HCT116 (cell line): ENCODE measurements around the gene SIN3B. TPM values are rescaled to one million over a fixed set of nuclear protein-coding genes. Genes with fewer than 3 reads are reported as not detected.

Experiments used
- ATAC-seq: fragments of 200-7000 bp; cut with Tn5 transposase; 2 replicates; pipeline ENCODE4 v1.9.1; 2020; ENCODE audit warnings: mild to moderate bottlenecking, moderate library complexity
- BruUV-seq: library from RNA; stranded (reverse); fragments of 400-500 nt; replicated peaks from 2 replicates; lab custom pipeline; 2021; lab: Mats Ljungman, UMichigan
- CTCF ChIA-PET: fragments of 300-600 bp; sonication (Branson Sonifier 250); formaldehyde crosslinking; loops from one replicate; lab custom pipeline; 2021; ENCODE audit warnings: antibody characterized with exemption; lab: Charles Lee
- POLR2A ChIA-PET: fragments of 300-600, 350-600 bp; sonication (Branson Sonifier 250); formaldehyde crosslinking; loops from one replicate; lab custom pipeline; 2021; ENCODE audit warnings: antibody characterized with exemption; lab: Charles Lee
- RAD21 ChIA-PET, 2 experiments: fragments of 300-600 bp; sonication (Branson Sonifier 250); formaldehyde crosslinking; loops; one replicate each; lab custom pipeline; 2023; ENCODE audit warnings: low total read pairs in 2 of 2; ENCODE audit not compliant: uncharacterized antibody in 2 of 2, unreplicated experiment in 2 of 2, low non-redundant PET in 1 of 2; lab: Charles Lee
- DNase-seq: peaks from one replicate; pipeline ENCODE4 v3.0.0-alpha.2; 2010; ENCODE audit warnings: low read depth, low spot score
- H2AFZ ChIP-seq: fragments of 200-600 bp; shearing (Covaris generic), sonication (generic); 2 replicates; pipeline ENCODE4 v1.6.1; 2017; ENCODE audit warnings: low read depth, mixed run types, mixed read lengths, antibody characterized with exemption, low read length; ENCODE audit not compliant: poor library complexity, severe bottlenecking
- H3K27ac ChIP-seq: 2 replicates; pipeline ENCODE4 v1.5.1; 2012; ENCODE audit warnings: low read depth, low read length
- H3K27me3 ChIP-seq: fragments of 200-600 bp; sonication (generic); 2 replicates; pipeline ENCODE4 v1.6.1; 2016; ENCODE audit warnings: mixed run types, low read length, mixed read lengths; ENCODE audit not compliant: insufficient read depth
- H3K36me3 ChIP-seq, 2 experiments: fragments of 200-500 bp in 1 of 2; fragments of 200-600 bp in 1 of 2; sonication (Bioruptor generic) in 1 of 2; sonication (generic) in 1 of 2; 2 replicates each; pipeline versions ENCODE4 v1.5.1 to v1.6.1; 2014 to 2016; ENCODE audit warnings: low read length in 2 of 2, inconsistent platforms in 1 of 2, mixed read lengths in 1 of 2, mixed run types in 1 of 2; ENCODE audit not compliant: insufficient read depth in 2 of 2, control insufficient read depth in 1 of 2
- H3K4me1 ChIP-seq, 2 experiments: fragments of 200-600 bp in 1 of 2; sonication (generic) in 1 of 2; 2 replicates each; pipeline versions ENCODE4 v1.5.1 to v1.6.1; 2012 to 2017; ENCODE audit warnings: low read length in 2 of 2, inconsistent platforms in 1 of 2, mild to moderate bottlenecking in 1 of 2, mixed read lengths in 1 of 2, mixed run types in 1 of 2, moderate library complexity in 1 of 2; ENCODE audit not compliant: insufficient read depth in 2 of 2, control insufficient read depth in 1 of 2
- H3K4me2 ChIP-seq: fragments of 200-600 bp; sonication (generic); 2 replicates; pipeline ENCODE4 v1.6.1; 2017; ENCODE audit warnings: mixed run types, low read length, mixed read lengths
- H3K4me3 ChIP-seq, 2 experiments: fragments of 200-600 bp in 1 of 2; sonication (generic) in 1 of 2; replicated peaks in 1 of 2; 2 replicates each; pipeline ENCODE4 v1.5.1; 2011 to 2016; ENCODE audit warnings: low read length in 2 of 2, control low read depth in 1 of 2, low read depth in 1 of 2, mild to moderate bottlenecking in 1 of 2, mixed read lengths in 1 of 2, mixed run types in 1 of 2
- H3K79me2 ChIP-seq: fragments of 200-600 bp; sonication (generic); 2 replicates; pipeline ENCODE4 v1.6.1; 2017; ENCODE audit warnings: mild to moderate bottlenecking, mixed run types, low read length, moderate library complexity, mixed read lengths; ENCODE audit not compliant: insufficient read depth
- H3K9ac ChIP-seq: fragments of 200-600 bp; sonication (generic); 2 replicates; pipeline ENCODE4 v1.6.1; 2016; ENCODE audit warnings: low read length, mixed read lengths
- H3K9me2 ChIP-seq: fragments of 200-600 bp; sonication (generic), shearing (Covaris generic); 2 replicates; pipeline ENCODE4 v1.6.1; 2017; ENCODE audit warnings: mixed run types, mild to moderate bottlenecking, moderate library complexity; ENCODE audit not compliant: insufficient read depth
- H3K9me3 ChIP-seq, 2 experiments: fragments of 200-500 bp in 1 of 2; fragments of 200-600 bp in 1 of 2; sonication (Bioruptor generic) in 1 of 2; sonication (generic) in 1 of 2; 2 replicates each; pipeline ENCODE4 v1.6.1; 2014 to 2017; ENCODE audit warnings: low read length in 2 of 2, mixed read lengths in 2 of 2, inconsistent platforms in 1 of 2, low read depth in 1 of 2, mild to moderate bottlenecking in 1 of 2, mixed run types in 1 of 2, moderate library complexity in 1 of 2; ENCODE audit not compliant: control insufficient read depth in 1 of 2, insufficient read depth in 1 of 2
- H4K20me1 ChIP-seq: fragments of 200-600 bp; sonication (generic), shearing (Covaris generic); 2 replicates; pipeline ENCODE4 v1.6.1; 2017; ENCODE audit warnings: mixed run types, mild to moderate bottlenecking, moderate library complexity; ENCODE audit not compliant: insufficient read depth
- CBX3 ChIP-seq: IDR thresholded peaks from 2 replicates; pipeline ENCODE4 v1.6.1; 2012; ENCODE audit warnings: low read depth
- POLR2A ChIP-seq: IDR thresholded peaks from 2 replicates; pipeline ENCODE4 v1.7.0; 2011; ENCODE audit warnings: borderline replicate concordance; ENCODE audit not compliant: insufficient read depth, insufficient read length; ENCODE audit errors: extremely low read depth
- SIN3A ChIP-seq: IDR thresholded peaks from 2 replicates; pipeline ENCODE4 v1.6.1; 2012; ENCODE audit warnings: low read depth
- intact Hi-C: fragments of 100-400 bp; cut with micrococcal nuclease; formaldehyde crosslinking; loops from 2 replicates; pipeline ENCODE4 v1.10.0; 2022
- total RNA-seq: library from RNA; stranded (reverse); gene quantifications from one replicate; pipeline ENCODE4 v1.2.1, GENCODE V29; 2021; ENCODE audit not compliant: unreplicated experiment

SIN3B gene
- total RNA-seq, 1 experiment from 2014 or later, result 59.9 TPM

DNA sequence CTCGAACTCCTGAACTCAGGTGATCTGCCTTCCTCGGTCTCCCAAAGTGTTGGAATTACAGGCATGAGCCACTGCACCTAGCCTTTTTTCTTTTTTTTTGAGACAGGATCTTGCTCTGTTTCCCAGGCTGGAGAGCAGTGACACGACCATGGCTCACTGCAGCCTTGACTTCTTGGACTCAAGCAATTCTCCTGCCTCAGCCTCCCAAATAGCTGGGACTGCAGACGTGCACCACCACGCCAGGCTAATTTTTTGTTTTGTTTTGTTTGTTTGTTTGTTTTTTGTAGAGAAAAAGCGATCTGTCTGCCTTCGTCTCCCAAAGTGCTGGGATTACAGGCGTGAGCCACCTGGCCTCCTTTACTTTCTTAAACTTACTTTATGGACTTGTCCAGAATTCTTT lies 6.5 kb upstream of the SIN3B start:
- H3K9ac ChIP-seq, result peak overlapping the region; percentile 54
- no peaks in the 10 kb centered on the region for H4K20me1 ChIP-seq
- TSS peak; percentile 92 for BruUV-seq
- H3K27me3 ChIP-seq, result no peaks in the 10 kb centered on the region
- H3K4me1 ChIP-seq, result peaks cover 42 to 54% of the 10 kb centered on the region in 2 experiments
- RAD21 ChIA-PET, result no interaction called here
- intact Hi-C loops, result loop anchor here (10.0 kb wide), 1 partner anchor 108 kb away; the partner anchor contains the start of gene NWD1
- peak; percentile 21 for DNase-seq
- H3K27ac ChIP-seq, result peak overlapping the region; percentile 68
- H3K4me3 ChIP-seq, result peak overlapping the region in 1 of 2 experiments; percentile 36; a peak in 2 of 4 replicates
- H3K36me3 ChIP-seq, result no peaks in the 10 kb centered on the region
- TF ChIP-seq CBX3 (peak; percentile 54; the same call in 1 of the 2 replicates), POLR2A (no peak)
- no peaks in the 10 kb centered on the region for H3K79me2 ChIP-seq
- POLR2A ChIA-PET, result no interaction called here
- peak overlapping the region; percentile 66 for H3K4me2 ChIP-seq
- ATAC-seq, result peak; percentile 40
- peak overlapping the region; percentile 81 for H2AFZ ChIP-seq
- no peaks in the 10 kb centered on the region for H3K9me3 ChIP-seq
- no peaks in the 10 kb centered on the region for H3K9me2 ChIP-seq
- CTCF ChIA-PET, result interaction anchor here (1.6 kb wide), 1 partner anchor 108 kb away, joined by 4 read pairs; no protein-coding TSS in a partner anchor

DNA sequence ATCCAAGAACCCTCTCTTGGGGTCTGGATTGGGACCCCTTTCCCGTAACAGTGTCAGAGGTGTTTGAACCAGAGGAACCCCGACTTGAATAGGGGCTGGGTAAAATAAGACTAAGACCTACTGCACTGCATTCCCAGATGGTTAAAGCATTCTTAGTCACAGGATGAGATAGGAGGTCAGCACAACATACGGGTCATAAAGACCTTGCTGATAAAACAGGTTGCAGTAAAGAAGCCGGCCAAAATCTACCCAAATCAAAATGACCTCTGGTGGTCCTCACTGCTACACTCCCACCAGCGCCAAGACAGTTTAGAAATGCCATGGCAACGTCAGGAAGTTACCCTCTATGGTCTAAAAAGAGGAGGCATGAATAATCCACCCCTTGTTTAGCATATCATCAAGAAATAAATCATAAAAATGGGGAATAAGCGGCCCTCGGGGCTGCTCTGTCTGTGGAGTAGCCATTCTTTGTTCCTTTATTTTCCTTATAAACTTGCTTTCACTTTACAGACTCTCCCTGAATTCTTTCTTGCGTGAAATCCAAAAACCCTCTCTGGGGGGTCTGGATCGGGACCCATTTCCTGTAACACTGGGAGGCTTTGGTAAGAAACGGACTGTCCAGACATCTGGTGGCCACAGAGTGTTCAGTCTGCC lies 4.4 kb upstream of the SIN3B start:
- Histone ChIP-seq H3K4me2 (peak overlapping the region; percentile 11), H3K9me2 (no peaks in the 10 kb centered on the region), H3K4me1 (peaks cover 46 to 61% of the 10 kb centered on the region in 2 experiments), H3K27me3 (no peaks in the 10 kb centered on the region), H3K9ac (no peak overlapping the region), H2AFZ (no peak overlapping the region), H3K4me3 (no peak overlapping the region), H3K9me3 (no peaks in the 10 kb centered on the region), H4K20me1 (no peaks in the 10 kb centered on the region), H3K27ac (no peak overlapping the region), H3K79me2 (peaks cover 4% of the 10 kb centered on the region)
- DNase-seq (no peak), ATAC-seq (no peak)
- BruUV-seq, result no TSS peak
- intact Hi-C loops, result loop anchor here (10.0 kb wide), 1 partner anchor 110 kb away; the partner anchor contains the start of gene NWD1
- ChIA-PET CTCF (no interaction called here), RAD21 (no interaction called here), POLR2A (interaction anchor here (0.6 kb wide), 1 partner anchor 106 kb away, joined by 3 read pairs; no protein-coding TSS in a partner anchor)
- no peak for TF ChIP-seq SIN3A
- TF ChIP-seq, all 23 proteins: peak for 0
- no peaks in the 10 kb centered on the region for H3K36me3 ChIP-seq
